GM19099 (cell line): ENCODE measurements around the gene CYB5D1.

Experiments used
- POLR2A ChIP-seq: IDR thresholded peaks from 3 replicates; pipeline ENCODE4 v1.6.1; 2011; ENCODE audit warnings: low read depth; ENCODE audit not compliant: insufficient read length; ENCODE audit errors: extremely low read depth

Gene CYB5D1

GRCh38 chr17:7897090-7897489 lies 39.3 kb downstream of the CYB5D1 start:
- no peak for TF ChIP-seq POLR2A

GRCh38 chr17:7897773-7898172 lies 40.0 kb downstream of the CYB5D1 start:
- TF ChIP-seq POLR2A, result no peak

- TF ChIP-seq POLR2A, result no peak
These were observed 45.6 kb downstream of the CYB5D1 start for GRCh38 chr17:7903154-7904103.

- TF ChIP-seq POLR2A, result no peak
These were observed 51.3 kb downstream of the CYB5D1 start for GRCh38 chr17:7909089-7909488.

- no peak for TF ChIP-seq POLR2A
These were observed 52.5 kb downstream of the CYB5D1 start for GRCh38 chr17:7910281-7910680.

GRCh38 chr17:7910711-7911110 lies 52.9 kb downstream of the CYB5D1 start:
- no peak for TF ChIP-seq POLR2A

- TF ChIP-seq POLR2A, result no peak
These were observed 53.3 kb downstream of the CYB5D1 start for GRCh38 chr17:7911116-7911515.
